Astrocyte of the spinal cord (primary cell): ENCODE results near the gene PPP2R3B.

ENCODE experiments used
- DNase-seq: peaks from one replicate; pipeline ENCODE4 v3.0.0; 2011; ENCODE audit warnings: low read depth, low spot score
- H3K4me3 ChIP-seq: 2 replicates; pipeline ENCODE4 v1.5.1; 2011; ENCODE audit warnings: low read depth, mild to moderate bottlenecking, low read length, moderate library complexity
- CTCF ChIP-seq: IDR thresholded peaks from 2 replicates; pipeline ENCODE4 v1.5.1; 2012; ENCODE audit warnings: low read depth, mild to moderate bottlenecking, low read length, inconsistent platforms
- in situ Hi-C: cut with HindIII; loops from 2 replicates; pipeline ENCODE4 v1.10.0; 2017; ENCODE audit warnings: low sequenced_read_pairs

PPP2R3B gene

GRCh38 chrX:341541-342101 is 45.1 kb downstream of the PPP2R3B start:
- no peak for DNase-seq
- no peak overlapping the region for H3K4me3 ChIP-seq
- in situ Hi-C loops = no loop called here
- TF ChIP-seq CTCF = no peak

GRCh38 chrX:340641-341423 is 45.9 kb downstream of the PPP2R3B start:
- H3K4me3 ChIP-seq = no peak overlapping the region
- in situ Hi-C loops = no loop called here
- no peak for DNase-seq
- no peak for TF ChIP-seq CTCF

- H3K4me3 ChIP-seq = no peak overlapping the region
- in situ Hi-C loops = no loop called here
- no peak for TF ChIP-seq CTCF
- DNase-seq = no peak
Measured at GRCh38 chrX:340121-340520, 46.6 kb downstream of the PPP2R3B start.

- no peak for TF ChIP-seq CTCF
- in situ Hi-C loops = no loop called here
- DNase-seq = no peak
- H3K4me3 ChIP-seq = no peak overlapping the region
Measured at GRCh38 chrX:338836-339400, 47.8 kb downstream of the PPP2R3B start.

- no peak for TF ChIP-seq CTCF
- H3K4me3 ChIP-seq = no peak overlapping the region
- DNase-seq = no peak
- in situ Hi-C loops = no loop called here
Measured at GRCh38 chrX:338281-338835, 48.3 kb downstream of the PPP2R3B start.

GRCh38 chrX:337331-337831 is 49.3 kb downstream of the PPP2R3B start:
- TF ChIP-seq CTCF = no peak
- in situ Hi-C loops = no loop called here
- no peak overlapping the region for H3K4me3 ChIP-seq
- DNase-seq = no peak
